Transverse colon (tissue), 3 donors: ENCODE data around the gene OXSR1.

ENCODE experiments used
- CTCF ChIP-seq, 5 experiments: fragments of 200-600 bp in 3 of 5; fragments of 450-650 bp in 2 of 5; sonication (generic) in 3 of 5; IDR thresholded peaks; 1 replicate in 2 of 5; 2 replicates in 3 of 5; pipeline ENCODE4 v1.5.1; 2016 to 2017; ENCODE audit warnings: antibody characterized with exemption in 5 of 5, inconsistent platforms in 3 of 5, mild to moderate bottlenecking in 2 of 5, moderate library complexity in 1 of 5
- POLR2A ChIP-seq: fragments of 450-650 bp; IDR thresholded peaks from one replicate; pipeline ENCODE4 v1.6.1; 2016; ENCODE audit warnings: antibody characterized with exemption, mild to moderate bottlenecking, moderate library complexity

- TF ChIP-seq CTCF (IDR thresholded peaks at IDR 0.05) (no peak), POLR2A (no peak)
Measured at GRCh38 chr3:38212141-38212540, 46.8 kb downstream of the OXSR1 start.
